GM23338 (cell line): ENCODE results near the gene LPAR6. TPM values are rescaled to one million over a fixed set of nuclear protein-coding genes. Genes with fewer than 3 reads are reported as not detected.

Source experiments
- ATAC-seq: fragments of 200-7000 bp; cut with Tn5 transposase; 3 replicates; pipeline ENCODE4 v1.9.1; 2020
- DNase-seq: peaks from one replicate; pipeline ENCODE4 v3.0.0-alpha.2; 2015; ENCODE audit warnings: low spot score
- H2AFZ ChIP-seq: fragments of 200-600 bp; sonication (generic); 2 replicates; pipeline ENCODE4 v1.8.0; 2016; ENCODE audit warnings: antibody characterized with exemption, mild to moderate bottlenecking, moderate library complexity
- H3F3A ChIP-seq: fragments of 200-600 bp; sonication (generic); replicated peaks from 2 replicates; pipeline ENCODE4 v1.8.0; 2017; ENCODE audit warnings: antibody characterized with exemption, mixed run types, low read depth
- H3K27ac ChIP-seq: fragments of 200-600 bp; sonication (generic); 2 replicates; pipeline ENCODE4 v1.6.1; 2016; ENCODE audit warnings: low read depth
- H3K27me3 ChIP-seq: fragments of 200-600 bp; sonication (generic); 2 replicates; pipeline ENCODE4 v1.8.0; 2016; ENCODE audit warnings: mild to moderate bottlenecking, mixed run types, moderate library complexity; ENCODE audit not compliant: insufficient read depth
- H3K36me3 ChIP-seq: fragments of 200-600 bp; sonication (generic); 2 replicates; pipeline ENCODE4 v1.8.0; 2016; ENCODE audit warnings: mild to moderate bottlenecking; ENCODE audit not compliant: insufficient read depth
- H3K4me1 ChIP-seq: fragments of 200-600 bp; sonication (generic); 2 replicates; pipeline ENCODE4 v1.8.0; 2016; ENCODE audit warnings: mild to moderate bottlenecking, moderate library complexity; ENCODE audit not compliant: insufficient read depth
- H3K4me2 ChIP-seq: fragments of 200-600 bp; sonication (generic); 2 replicates; pipeline ENCODE4 v1.7.1; 2017; ENCODE audit warnings: mixed run types
- H3K4me3 ChIP-seq: fragments of 200-600 bp; sonication (generic); 2 replicates; pipeline ENCODE4 v1.6.1; 2016; ENCODE audit warnings: mixed run types
- H3K79me2 ChIP-seq: fragments of 200-600 bp; sonication (generic); replicated peaks from 2 replicates; pipeline ENCODE4 v1.8.0; 2017; ENCODE audit warnings: mild to moderate bottlenecking; ENCODE audit not compliant: insufficient read depth
- H3K9me2 ChIP-seq: fragments of 200-600 bp; sonication (generic); 2 replicates; pipeline ENCODE4 v1.8.0; 2017; ENCODE audit not compliant: insufficient read depth
- H4K20me1 ChIP-seq: fragments of 200-600 bp; sonication (generic); replicated peaks from 2 replicates; pipeline ENCODE4 v1.8.0; 2017; ENCODE audit warnings: mild to moderate bottlenecking; ENCODE audit not compliant: insufficient read depth
- H3K27ac Mint-ChIP-seq: 2 replicates; pipeline ENCODE4 v1.8.0; 2020; ENCODE audit warnings: inconsistent platforms, mild to moderate bottlenecking, moderate library complexity, mixed read lengths
- H3K27me3 Mint-ChIP-seq: 3 replicates; pipeline ENCODE4 v1.8.0; 2022; ENCODE audit warnings: low read depth, mild to moderate bottlenecking, moderate library complexity, mixed read lengths, inconsistent platforms; ENCODE audit not compliant: insufficient read depth, poor library complexity
- H3K36me3 Mint-ChIP-seq: 3 replicates; pipeline ENCODE4 v1.8.0; 2021; ENCODE audit warnings: low read depth, mild to moderate bottlenecking, inconsistent platforms, moderate library complexity, mixed read lengths
- H3K4me1 Mint-ChIP-seq: 3 replicates; pipeline ENCODE4 v1.8.0; 2020; ENCODE audit warnings: mild to moderate bottlenecking, inconsistent platforms, mixed read lengths
- H3K4me3 Mint-ChIP-seq: 3 replicates; pipeline ENCODE4 v1.8.0; 2021; ENCODE audit warnings: moderate library complexity, mild to moderate bottlenecking, inconsistent platforms, mixed read lengths
- H3K9me3 Mint-ChIP-seq: 3 replicates; pipeline ENCODE4 v1.8.0; 2020; ENCODE audit warnings: moderate library complexity, mild to moderate bottlenecking, inconsistent platforms, mixed read lengths
- CREB1 ChIP-seq: fragments of 250-450 bp; sonication (Bioruptor Pico); IDR thresholded peaks from 2 replicates; pipeline ENCODE4 v1.5.0; 2020; ENCODE audit warnings: low read depth, mild to moderate bottlenecking, moderate library complexity
- EZH2 ChIP-seq: fragments of 200-600 bp; sonication (generic); IDR thresholded peaks from one replicate; pipeline ENCODE4 v1.8.0; 2017; ENCODE audit warnings: antibody characterized with exemption, mild to moderate bottlenecking, low read depth; ENCODE audit not compliant: unreplicated experiment
- JUNB ChIP-seq: IDR thresholded peaks from one replicate; pipeline ENCODE4 v1.6.1; 2016; ENCODE audit warnings: antibody characterized with exemption; ENCODE audit not compliant: unreplicated experiment
- POLR2AphosphoS5 ChIP-seq: IDR thresholded peaks from 2 replicates; pipeline ENCODE4 v1.6.1; 2016; ENCODE audit warnings: antibody characterized with exemption, low read depth
- ZNF114 ChIP-seq: fragments of 250-450 bp; sonication (Bioruptor Pico); IDR thresholded peaks from 2 replicates; pipeline ENCODE4 v1.5.0; 2020; ENCODE audit warnings: mild to moderate bottlenecking, moderate library complexity
- ZNF331 ChIP-seq: fragments of 250-450 bp; sonication (Bioruptor Pico); IDR thresholded peaks from 2 replicates; pipeline ENCODE4 v1.5.0; 2020; ENCODE audit warnings: low read depth, mild to moderate bottlenecking, moderate library complexity
- polyA plus RNA-seq: library from polyadenylated mRNA; unstranded; fragments of >200 nt; fragmentation: Nextera tagmentation; extraction: Ambion mirVana; gene quantifications from 2 replicates; pipeline ENCODE4 v1.2.1, GENCODE V29; 2016
- total RNA-seq: library from RNA; depleted of rRNA; stranded (reverse); fragments of >200 nt; shearing (Covaris generic); gene quantifications from 2 replicates; pipeline ENCODE4 v1.2.3, GENCODE V29; 2014
- TF ChIP-seq, protein P1 (sequence below): IDR thresholded peaks from 2 replicates; pipeline ENCODE4 v1.6.1; 2016; ENCODE audit warnings: antibody characterized with exemption
- TF ChIP-seq, protein P2 (sequence below): IDR thresholded peaks from one replicate; pipeline ENCODE4 v1.6.1; 2018; ENCODE audit warnings: antibody characterized with exemption; ENCODE audit not compliant: unreplicated experiment
- TF ChIP-seq, protein P3 (sequence below), 2 experiments: fragments of 200-600 bp in 1 of 2; sonication (generic) in 1 of 2; conservative IDR thresholded peaks; 2 replicates each; pipeline versions ENCODE4 v1.5.1 to v1.6.1; 2016 to 2017; ENCODE audit warnings: antibody characterized with exemption in 2 of 2, low read depth in 2 of 2, mild to moderate bottlenecking in 2 of 2, moderate library complexity in 1 of 2

Gene LPAR6
- total and polyA plus RNA-seq, 2 experiments from 2014 or later: 1.4 to 2.1 TPM

DNA sequence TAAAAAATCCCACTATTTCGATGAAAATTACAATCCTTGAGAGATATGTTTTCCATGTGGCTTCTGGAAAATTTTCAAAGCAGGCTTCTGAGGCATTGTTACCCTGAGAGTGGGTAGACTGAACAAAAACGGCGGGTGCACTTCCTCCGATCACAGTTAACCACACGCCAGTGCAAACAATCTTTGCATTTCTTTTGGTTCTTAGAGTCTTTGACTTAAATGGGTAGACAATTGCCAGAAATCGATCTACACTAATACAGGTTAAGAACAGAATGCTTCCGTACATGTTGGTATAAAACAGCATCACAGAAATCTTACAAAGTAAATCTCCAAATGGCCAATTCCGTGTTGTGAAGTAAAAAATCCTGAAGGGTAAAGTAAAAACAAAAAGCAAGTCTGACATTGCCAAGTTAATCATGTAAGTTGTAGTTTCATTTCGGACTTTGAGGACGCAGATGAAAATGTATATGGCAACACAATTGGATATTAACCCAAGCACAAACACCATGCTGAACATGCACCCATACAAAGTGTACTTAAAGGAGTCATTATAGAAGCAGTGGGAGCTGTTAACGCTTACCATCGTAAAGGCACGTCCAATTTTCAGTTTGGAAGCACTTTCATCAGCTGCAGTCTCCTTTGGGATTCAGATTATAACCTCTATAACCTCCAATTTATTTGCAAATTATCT lies 927 bp downstream of the LPAR6 start (continued):
- TF ChIP-seq, protein P1, sequence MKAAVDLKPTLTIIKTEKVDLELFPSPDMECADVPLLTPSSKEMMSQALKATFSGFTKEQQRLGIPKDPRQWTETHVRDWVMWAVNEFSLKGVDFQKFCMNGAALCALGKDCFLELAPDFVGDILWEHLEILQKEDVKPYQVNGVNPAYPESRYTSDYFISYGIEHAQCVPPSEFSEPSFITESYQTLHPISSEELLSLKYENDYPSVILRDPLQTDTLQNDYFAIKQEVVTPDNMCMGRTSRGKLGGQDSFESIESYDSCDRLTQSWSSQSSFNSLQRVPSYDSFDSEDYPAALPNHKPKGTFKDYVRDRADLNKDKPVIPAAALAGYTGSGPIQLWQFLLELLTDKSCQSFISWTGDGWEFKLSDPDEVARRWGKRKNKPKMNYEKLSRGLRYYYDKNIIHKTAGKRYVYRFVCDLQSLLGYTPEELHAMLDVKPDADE: no peak
- no peak for TF ChIP-seq POLR2AphosphoS5
- TF ChIP-seq, protein P2, sequence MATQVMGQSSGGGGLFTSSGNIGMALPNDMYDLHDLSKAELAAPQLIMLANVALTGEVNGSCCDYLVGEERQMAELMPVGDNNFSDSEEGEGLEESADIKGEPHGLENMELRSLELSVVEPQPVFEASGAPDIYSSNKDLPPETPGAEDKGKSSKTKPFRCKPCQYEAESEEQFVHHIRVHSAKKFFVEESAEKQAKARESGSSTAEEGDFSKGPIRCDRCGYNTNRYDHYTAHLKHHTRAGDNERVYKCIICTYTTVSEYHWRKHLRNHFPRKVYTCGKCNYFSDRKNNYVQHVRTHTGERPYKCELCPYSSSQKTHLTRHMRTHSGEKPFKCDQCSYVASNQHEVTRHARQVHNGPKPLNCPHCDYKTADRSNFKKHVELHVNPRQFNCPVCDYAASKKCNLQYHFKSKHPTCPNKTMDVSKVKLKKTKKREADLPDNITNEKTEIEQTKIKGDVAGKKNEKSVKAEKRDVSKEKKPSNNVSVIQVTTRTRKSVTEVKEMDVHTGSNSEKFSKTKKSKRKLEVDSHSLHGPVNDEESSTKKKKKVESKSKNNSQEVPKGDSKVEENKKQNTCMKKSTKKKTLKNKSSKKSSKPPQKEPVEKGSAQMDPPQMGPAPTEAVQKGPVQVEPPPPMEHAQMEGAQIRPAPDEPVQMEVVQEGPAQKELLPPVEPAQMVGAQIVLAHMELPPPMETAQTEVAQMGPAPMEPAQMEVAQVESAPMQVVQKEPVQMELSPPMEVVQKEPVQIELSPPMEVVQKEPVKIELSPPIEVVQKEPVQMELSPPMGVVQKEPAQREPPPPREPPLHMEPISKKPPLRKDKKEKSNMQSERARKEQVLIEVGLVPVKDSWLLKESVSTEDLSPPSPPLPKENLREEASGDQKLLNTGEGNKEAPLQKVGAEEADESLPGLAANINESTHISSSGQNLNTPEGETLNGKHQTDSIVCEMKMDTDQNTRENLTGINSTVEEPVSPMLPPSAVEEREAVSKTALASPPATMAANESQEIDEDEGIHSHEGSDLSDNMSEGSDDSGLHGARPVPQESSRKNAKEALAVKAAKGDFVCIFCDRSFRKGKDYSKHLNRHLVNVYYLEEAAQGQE: no peak

DNA sequence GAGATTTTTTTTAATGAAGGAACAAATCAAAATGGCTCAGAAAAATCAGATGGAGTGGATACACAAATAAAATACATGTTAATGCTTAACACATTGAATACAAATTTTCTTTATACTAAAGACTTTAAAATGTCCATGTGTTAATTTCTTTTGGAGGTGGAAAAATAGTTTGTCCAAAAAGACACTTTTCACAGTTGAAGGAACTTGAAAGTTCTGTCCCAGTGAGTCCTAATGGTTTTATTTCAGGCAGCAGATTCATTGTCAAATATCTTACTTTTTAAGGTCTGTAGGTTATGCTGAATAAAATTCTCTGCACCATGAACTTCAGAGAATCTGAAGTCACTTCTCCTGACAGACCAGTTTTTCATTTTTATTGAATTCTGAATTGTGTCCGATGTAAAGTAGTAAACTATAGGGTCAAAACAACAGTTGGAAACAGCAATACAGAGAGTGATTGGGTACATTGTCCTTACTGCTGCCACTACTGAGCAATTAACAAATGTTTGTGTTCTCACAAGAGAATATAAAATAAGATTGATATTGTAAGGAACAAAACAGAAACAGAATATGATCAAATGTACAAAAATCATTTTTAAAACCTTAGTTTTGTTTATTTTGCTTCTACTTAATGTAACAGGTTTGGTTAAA lies 1.6 kb downstream of the LPAR6 start:
- H3K4me3 ChIP-seq: peak overlapping the region; percentile 36
- no peak overlapping the region for H2AFZ ChIP-seq
- peaks cover 26% of the 10 kb centered on the region for H3K4me1 ChIP-seq
- no peaks in the 10 kb centered on the region for H4K20me1 ChIP-seq
- ATAC-seq (no peak), DNase-seq (no peak)
- H3F3A ChIP-seq: no peaks in the 10 kb centered on the region
- Mint-ChIP-seq H3K27me3 (no peaks in the 10 kb centered on the region), H3K9me3 (peaks cover 9% of the 10 kb centered on the region; the same call in 2 of the 3 replicates), H3K27ac (no peak overlapping the region), H3K36me3 (peaks cover 10% of the 10 kb centered on the region), H3K4me1 (peaks cover 21% of the 10 kb centered on the region), H3K4me3 (peak overlapping the region; percentile 79)
- no peaks in the 10 kb centered on the region for H3K79me2 ChIP-seq
- no peaks in the 10 kb centered on the region for H3K27me3 ChIP-seq
- no peaks in the 10 kb centered on the region for H3K9me2 ChIP-seq
- H3K27ac ChIP-seq: no peak overlapping the region
- peak overlapping the region; percentile 61 for H3K4me2 ChIP-seq
- no peaks in the 10 kb centered on the region for H3K36me3 ChIP-seq
- TF ChIP-seq, protein P2: no peak
- no peak for TF ChIP-seq JUNB
- no peak for TF ChIP-seq ZNF331
- no peak for TF ChIP-seq CREB1 (CRISPR knock-in tag)
- TF ChIP-seq, protein P3, sequence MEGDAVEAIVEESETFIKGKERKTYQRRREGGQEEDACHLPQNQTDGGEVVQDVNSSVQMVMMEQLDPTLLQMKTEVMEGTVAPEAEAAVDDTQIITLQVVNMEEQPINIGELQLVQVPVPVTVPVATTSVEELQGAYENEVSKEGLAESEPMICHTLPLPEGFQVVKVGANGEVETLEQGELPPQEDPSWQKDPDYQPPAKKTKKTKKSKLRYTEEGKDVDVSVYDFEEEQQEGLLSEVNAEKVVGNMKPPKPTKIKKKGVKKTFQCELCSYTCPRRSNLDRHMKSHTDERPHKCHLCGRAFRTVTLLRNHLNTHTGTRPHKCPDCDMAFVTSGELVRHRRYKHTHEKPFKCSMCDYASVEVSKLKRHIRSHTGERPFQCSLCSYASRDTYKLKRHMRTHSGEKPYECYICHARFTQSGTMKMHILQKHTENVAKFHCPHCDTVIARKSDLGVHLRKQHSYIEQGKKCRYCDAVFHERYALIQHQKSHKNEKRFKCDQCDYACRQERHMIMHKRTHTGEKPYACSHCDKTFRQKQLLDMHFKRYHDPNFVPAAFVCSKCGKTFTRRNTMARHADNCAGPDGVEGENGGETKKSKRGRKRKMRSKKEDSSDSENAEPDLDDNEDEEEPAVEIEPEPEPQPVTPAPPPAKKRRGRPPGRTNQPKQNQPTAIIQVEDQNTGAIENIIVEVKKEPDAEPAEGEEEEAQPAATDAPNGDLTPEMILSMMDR (conservative IDR thresholded peaks at IDR 0.05; ENCODE audit: low read depth in 2 of 2): no peak
- TF ChIP-seq EZH2: no peak
- no peak for TF ChIP-seq ZNF114 (CRISPR knock-in tag)
- TF ChIP-seq, protein P1: no peak
- no peak for TF ChIP-seq POLR2AphosphoS5
